ENCODE data around the gene FANCE. TPM values are rescaled to one million over a fixed set of nuclear protein-coding genes. Genes with fewer than 3 reads are reported as not detected.

The FANCE gene
- total and polyA plus RNA-seq, 9 of the 15 experiments (the other 6 are each of a cell fraction or from before 2014, with no cell fraction given) = 5.7 to 30.2 (median 17.0) TPM

GRCh38 chr6:35485402-35485877 lies 33.3 kb downstream of the FANCE start:
- Histone ChIP-seq H3K4me1 (replicated peaks in 1 of 2; ENCODE audit: control insufficient read depth in 2 of 2, insufficient read depth in 2 of 2, low read length in 2 of 2) (peaks cover 36 to 42% of the 10 kb centered on the region in 2 experiments), H3K79me2 (ENCODE audit: control insufficient read depth, insufficient read depth, low read length) (peaks cover 8% of the 10 kb centered on the region; the same call in 1 of the 3 replicates), H2AFZ (ENCODE audit: low read depth, low read length) (no peak overlapping the region), H3K27me3 (ENCODE audit: control insufficient read depth in 2 of 2, insufficient read depth in 2 of 2, low read length in 2 of 2) (no peaks in the 10 kb centered on the region), H4K20me1 (replicated peaks; ENCODE audit: control insufficient read depth, insufficient read depth, low read length) (peaks cover 11% of the 10 kb centered on the region; the same call in 1 of the 2 replicates), H3K27ac (ENCODE audit: extremely low read depth, low read depth, low read length) (peak overlapping the region; percentile 20; the same call in 2 of the 3 replicates), H3K4me3 (no peak overlapping the region), H3K9me1 (ENCODE audit: control insufficient read depth, insufficient read depth, low read length) (no peaks in the 10 kb centered on the region), H3K36me3 (ENCODE audit: control insufficient read depth, insufficient read depth, low read length) (no peaks in the 10 kb centered on the region; the same call in 2 of the 3 replicates), H3K4me2 (ENCODE audit: insufficient read depth, low read length) (no peak overlapping the region), H3K9me3 (replicated peaks; ENCODE audit: control insufficient read depth, insufficient read depth, low read depth, low read length) (no peaks in the 10 kb centered on the region), H3K9ac (ENCODE audit: insufficient read depth in 1 of 2, low read depth in 2 of 2, low read length in 2 of 2) (peak overlapping the region in 1 of 2 experiments; percentile 65; a peak in 2 of 4 replicates)
- in situ Hi-C loops (cut with MboI) (no loop called here), intact Hi-C loops (cut with micrococcal nuclease) (no loop called here)
- DNase-seq (ENCODE audit: extremely low read depth in 1 of 4, low spot score in 3 of 4) (peak in 2 of 4 experiments; percentile 70 to 74), ATAC-seq (no peak; the same call in 2 of the 3 replicates), FAIRE-seq (no peak)
- no TSS peak for BruUV-seq (replicated peaks)
- ChIA-PET POLR2A (interaction anchor here (0.6 to 9.5 kb wide), 2 partner anchors 11 to 14 kb away, joined by 3 to 167 read pairs; partner anchors contain the start of gene RPL10A), CTCF (ENCODE audit: low intra/inter-chr PET ratio) (no interaction called here)
- WGBS (ENCODE audit: insufficient coverage, low coverage, missing lambda C conversion rate) = 59% methylated on average over 11 of the region's 11 CpGs
- TF ChIP-seq NR2F6 (CRISPR knock-in tag; IDR thresholded peaks at IDR 0.05) = no peak
- no peak for TF ChIP-seq ZNF239 (CRISPR knock-in tag; IDR thresholded peaks at IDR 0.05)
- no peak for TF ChIP-seq STAG1 (CRISPR knock-in tag; IDR thresholded peaks at IDR 0.05; ENCODE audit: borderline replicate concordance)
- no peak for TF ChIP-seq ZNF347 (CRISPR knock-in tag; IDR thresholded peaks at IDR 0.05; ENCODE audit: low read depth)
- peak in 1 of 2 experiments; percentile 18; a peak in 1 of 4 replicates for TF ChIP-seq TEAD1 (CRISPR knock-in tag; IDR thresholded peaks at IDR 0.05)
- TF ChIP-seq SRSF7 (optimal IDR thresholded peaks at IDR 0.05; ENCODE audit: low read depth, low read length) = no peak
- TF ChIP-seq CCAR2 (IDR thresholded peaks at IDR 0.05; ENCODE audit: low read depth, low read length) = no peak
- no peak for TF ChIP-seq DEAF1 (CRISPR knock-in tag; IDR thresholded peaks at IDR 0.05)
- TF ChIP-seq FOSL1 (tag; conservative IDR thresholded peaks at IDR 0.05) = peak; percentile 31; the same call in 1 of the 2 replicates
- no peak for TF ChIP-seq ETV6 (IDR thresholded peaks at IDR 0.05; ENCODE audit: borderline replicate concordance in 1 of 2, low read depth in 2 of 2, low read length in 1 of 2)
- TF ChIP-seq ETV6 (CRISPR knock-in tag; IDR thresholded peaks at IDR 0.05; ENCODE audit: borderline replicate concordance) = no peak
- no peak for TF ChIP-seq ATF7 (IDR thresholded peaks at IDR 0.05)
- TF ChIP-seq ATF3 (IDR thresholded peaks at IDR 0.05) = peak; percentile 41; the same call in 1 of the 2 replicates
- no peak for TF ChIP-seq ATF3 (CRISPR knock-in tag; conservative IDR thresholded peaks at IDR 0.05)
